GM21723 (cell line): Measurements from ENCODE around the gene LRRC59.

Experiments
- ATAC-seq: cut with Tn5 transposase; IDR thresholded peaks from one replicate; pipeline ENCODE4 v1.9.1; 2021; ENCODE audit warnings: mild to moderate bottlenecking, moderate library complexity; ENCODE audit not compliant: unreplicated experiment

The LRRC59 gene

GRCh38 chr17:50363217-50364060 lies 33.9 kb downstream of the LRRC59 start:
- ATAC-seq, result no peak

GRCh38 chr17:50362661-50363060 lies 34.7 kb downstream of the LRRC59 start:
- no peak for ATAC-seq

GRCh38 chr17:50361561-50362480 lies 35.5 kb downstream of the LRRC59 start:
- peak; percentile 69 for ATAC-seq

- no peak for ATAC-seq
Measured at GRCh38 chr17:50360486-50361115, 36.7 kb downstream of the LRRC59 start.

GRCh38 chr17:50359998-50360461 lies 37.3 kb downstream of the LRRC59 start:
- no peak for ATAC-seq

GRCh38 chr17:50359005-50359699 lies 38.2 kb downstream of the LRRC59 start:
- no peak for ATAC-seq

- ATAC-seq, result no peak
Measured at GRCh38 chr17:50358177-50358576, 39.1 kb downstream of the LRRC59 start.

GRCh38 chr17:50356892-50357510 lies 40.3 kb downstream of the LRRC59 start:
- ATAC-seq, result no peak

GRCh38 chr17:50356418-50356817 lies 40.9 kb downstream of the LRRC59 start:
- ATAC-seq, result no peak

GRCh38 chr17:50355701-50356341 lies 41.5 kb downstream of the LRRC59 start:
- ATAC-seq, result no peak

- ATAC-seq, result no peak
Measured at GRCh38 chr17:50355336-50355700, 42.0 kb downstream of the LRRC59 start.

GRCh38 chr17:50354776-50355175 lies 42.5 kb downstream of the LRRC59 start:
- ATAC-seq, result no peak

GRCh38 chr17:50354198-50354597 lies 43.1 kb downstream of the LRRC59 start:
- no peak for ATAC-seq

GRCh38 chr17:50353600-50354195 lies 43.6 kb downstream of the LRRC59 start:
- no peak for ATAC-seq

GRCh38 chr17:50352693-50353599 lies 44.4 kb downstream of the LRRC59 start:
- ATAC-seq, result no peak

GRCh38 chr17:50352072-50352692 lies 45.1 kb downstream of the LRRC59 start:
- no peak for ATAC-seq

GRCh38 chr17:50350733-50351132 lies 46.6 kb downstream of the LRRC59 start:
- ATAC-seq, result no peak

GRCh38 chr17:50349243-50349600 lies 48.1 kb downstream of the LRRC59 start:
- ATAC-seq, result no peak
